Liver (tissue), 3 donors: Measurements from ENCODE around the gene B3GALT5.

Experiments
- CTCF ChIP-seq: fragments of 150-350 bp; IDR thresholded peaks from 2 replicates; pipeline ENCODE4 v1.5.1; 2017; ENCODE audit warnings: improper control_type of control experiment, low read depth, low read length; ENCODE audit not compliant: missing input control
- GABPA ChIP-seq, 2 donors: IDR thresholded peaks in 1 of 2; conservative IDR thresholded peaks in 1 of 2; 2 replicates each; pipeline ENCODE4 v1.6.1; 2016; ENCODE audit warnings: antibody characterized with exemption in 2 of 2, mild to moderate bottlenecking in 1 of 2, moderate library complexity in 1 of 2
- SP1 ChIP-seq: IDR thresholded peaks from 2 replicates; pipeline ENCODE4 v1.6.1; 2018; ENCODE audit warnings: antibody characterized with exemption, mild to moderate bottlenecking
- TAF1 ChIP-seq: conservative IDR thresholded peaks from 2 replicates; pipeline ENCODE4 v1.6.1; 2016; ENCODE audit warnings: antibody characterized with exemption, mild to moderate bottlenecking
- YY1 ChIP-seq: IDR thresholded peaks from 2 replicates; pipeline ENCODE4 v1.6.1; 2016; ENCODE audit warnings: antibody characterized with exemption, mild to moderate bottlenecking
- donor health status: healthy.
- donor health status: healthy.

- TF ChIP-seq YY1, result no peak
- TF ChIP-seq CTCF, result no peak
- no peak for TF ChIP-seq TAF1
- TF ChIP-seq GABPA (IDR thresholded peaks at IDR 0.05 in 1 of 2, conservative IDR thresholded peaks at IDR 0.05 in 1 of 2), result no peak
- no peak for TF ChIP-seq SP1
Observed at GRCh38 chr21:39582749-39583148, 30.0 kb upstream of the B3GALT5 start.
